Measurements from ENCODE around the gene CELSR2. TPM values are rescaled to one million over a fixed set of nuclear protein-coding genes. Genes with fewer than 3 reads are reported as not detected.

CELSR2 gene
- total and polyA plus RNA-seq, 2 experiments from 2014 or later: 11.2 to 35.1 TPM

GRCh38 chr1:109265016-109265415, 15.7 kb downstream of the CELSR2 start:
- peaks cover 12% of the 10 kb centered on the region for H3K27me3 Mint-ChIP-seq (ENCODE audit: insufficient read depth, low read depth, poor library complexity)
- H3K36me3 Mint-ChIP-seq (ENCODE audit: low read depth): peaks cover 9% of the 10 kb centered on the region; the same call in 2 of the 3 replicates
- DNase-seq (ENCODE audit: low spot score): no peak
- peaks cover 10% of the 10 kb centered on the region for H3K4me1 Mint-ChIP-seq
- H3F3A ChIP-seq (replicated peaks; ENCODE audit: low read depth): 0 out of 2 replicates have a peak, but pooled peaks cover 5% of the 10 kb centered on the region
- H3K36me3 ChIP-seq (ENCODE audit: insufficient read depth): no peaks in the 10 kb centered on the region
- H3K27ac ChIP-seq (ENCODE audit: low read depth): no peak overlapping the region
- H3K79me2 ChIP-seq (replicated peaks; ENCODE audit: insufficient read depth): no peaks in the 10 kb centered on the region
- no peaks in the 10 kb centered on the region for H4K20me1 ChIP-seq (replicated peaks; ENCODE audit: insufficient read depth)
- H3K4me2 ChIP-seq: no peak overlapping the region
- H3K4me1 ChIP-seq (ENCODE audit: insufficient read depth): no peaks in the 10 kb centered on the region; the same call in 1 of the 2 replicates
- no peaks in the 10 kb centered on the region; the same call in 1 of the 3 replicates for H3K9me3 Mint-ChIP-seq
- no peak overlapping the region for H3K4me3 ChIP-seq
- H2AFZ ChIP-seq: no peak overlapping the region
- no peak for TF ChIP-seq ZNF462 (CRISPR knock-in tag; IDR thresholded peaks at IDR 0.05)
- no peak for TF ChIP-seq ZNF114 (CRISPR knock-in tag; IDR thresholded peaks at IDR 0.05)
- no peak for TF ChIP-seq JUNB (IDR thresholded peaks at IDR 0.05; ENCODE audit: unreplicated experiment)
- TF ChIP-seq CTCF (conservative IDR thresholded peaks at IDR 0.05; ENCODE audit: low read depth in 2 of 2): no peak
- no peak for TF ChIP-seq EZH2 (IDR thresholded peaks at IDR 0.05; ENCODE audit: low read depth, unreplicated experiment)
- no peak for TF ChIP-seq POLR2AphosphoS5 (IDR thresholded peaks at IDR 0.05; ENCODE audit: low read depth)
- TF ChIP-seq ZNF331 (CRISPR knock-in tag; IDR thresholded peaks at IDR 0.05; ENCODE audit: low read depth): no peak
- TF ChIP-seq CREB1 (CRISPR knock-in tag; IDR thresholded peaks at IDR 0.05; ENCODE audit: low read depth): no peak
- no peak for TF ChIP-seq STAT1 (IDR thresholded peaks at IDR 0.05; ENCODE audit: unreplicated experiment)
- H3K4me3 Mint-ChIP-seq: no peak overlapping the region
- no peaks in the 10 kb centered on the region for H3K9me2 ChIP-seq (ENCODE audit: insufficient read depth)
- H3K27ac Mint-ChIP-seq: no peak overlapping the region
- no peak for ATAC-seq
- H3K27me3 ChIP-seq (ENCODE audit: insufficient read depth): no peaks in the 10 kb centered on the region
